Prostate gland (tissue), 2 donors: ENCODE results near the gene APOC1. TPM values are rescaled to one million over a fixed set of nuclear protein-coding genes. Genes with fewer than 3 reads are reported as not detected.
"Not testable (repeated sequence)": the region's sequence is repeated elsewhere in the genome, so short reads cannot be mapped to it uniquely, and the experiment has no call there.

Experiments used
- DNase-seq: peaks from one replicate; pipeline ENCODE4 v3.0.0-alpha.2; 2019; ENCODE audit warnings: low spot score
- H3K27ac ChIP-seq, 2 donors: fragments of 200-600 bp; sonication (generic); 2 replicates each; pipeline ENCODE4 v1.5.1; 2017 to 2019
- H3K27me3 ChIP-seq: fragments of 200-600 bp; sonication (generic); replicated peaks from 2 replicates; pipeline ENCODE4 v1.5.1; 2019; ENCODE audit not compliant: insufficient read depth
- H3K36me3 ChIP-seq, 2 donors: fragments of 200-600 bp; sonication (generic); 1 replicate in 1 of 2; 2 replicates in 1 of 2; pipeline versions ENCODE4 v1.5.1 to v1.8.1; 2017 to 2019
- H3K4me1 ChIP-seq: fragments of 200-600 bp; sonication (generic); replicated peaks from 2 replicates; pipeline ENCODE4 v1.5.1; 2019
- H3K4me3 ChIP-seq, 2 donors: fragments of 200-600 bp; sonication (generic); 2 replicates each; pipeline ENCODE4 v1.5.1; 2017 to 2019
- H3K9me3 ChIP-seq: fragments of 200-600 bp; sonication (generic); 2 replicates; pipeline ENCODE4 v1.5.1; 2017
- POLR2A ChIP-seq: fragments of 450-650 bp; IDR thresholded peaks from one replicate; pipeline ENCODE4 v1.6.1; 2016; ENCODE audit warnings: antibody characterized with exemption, mild to moderate bottlenecking
- POLR2AphosphoS5 ChIP-seq: sonication (generic); formaldehyde crosslinking; IDR thresholded peaks from one replicate; pipeline ENCODE4 v1.6.1; 2017; ENCODE audit warnings: antibody characterized with exemption
- WGBS: methylation state at CpG from one replicate; pipeline ENCODE4 v1.1.5; 2018; 5-methylcytosine and 5-hydroxymethylcytosine counted together
- intact Hi-C: fragments of 100-400 bp; cut with DNase I; formaldehyde crosslinking; loops from one replicate; pipeline ENCODE4 v1.14.2; 2022
- total RNA-seq, 2 donors: library from RNA; depleted of rRNA; stranded (reverse); fragments of >200 nt; gene quantifications; one replicate each; pipeline ENCODE4 v1.1.0, GENCODE V29; 2016
- TF ChIP-seq, protein P1 (sequence below), 4 experiments: fragments of 200-600 bp in 2 of 4; fragments of 450-650 bp in 2 of 4; sonication (generic) in 2 of 4; IDR thresholded peaks; 1 replicate in 3 of 4; 2 replicates in 1 of 4; pipeline ENCODE4 v1.5.1; 2016 to 2019; ENCODE audit warnings: antibody characterized with exemption in 4 of 4, mild to moderate bottlenecking in 2 of 4, moderate library complexity in 2 of 4

APOC1 gene
- total RNA-seq, 2 donors from 2014 or later, result 7.3 to 80.1 TPM

- no peak for DNase-seq
- Histone ChIP-seq H3K4me3 (no peak overlapping the region), H3K9me3 (no peaks in the 10 kb centered on the region), H3K4me1 (no peaks in the 10 kb centered on the region), H3K36me3 (no peaks in the 10 kb centered on the region), H3K27me3 (peaks cover 5% of the 10 kb centered on the region), H3K27ac (no peak overlapping the region)
- TF ChIP-seq POLR2A (no peak), POLR2AphosphoS5 (no peak)
- TF ChIP-seq, protein P1, sequence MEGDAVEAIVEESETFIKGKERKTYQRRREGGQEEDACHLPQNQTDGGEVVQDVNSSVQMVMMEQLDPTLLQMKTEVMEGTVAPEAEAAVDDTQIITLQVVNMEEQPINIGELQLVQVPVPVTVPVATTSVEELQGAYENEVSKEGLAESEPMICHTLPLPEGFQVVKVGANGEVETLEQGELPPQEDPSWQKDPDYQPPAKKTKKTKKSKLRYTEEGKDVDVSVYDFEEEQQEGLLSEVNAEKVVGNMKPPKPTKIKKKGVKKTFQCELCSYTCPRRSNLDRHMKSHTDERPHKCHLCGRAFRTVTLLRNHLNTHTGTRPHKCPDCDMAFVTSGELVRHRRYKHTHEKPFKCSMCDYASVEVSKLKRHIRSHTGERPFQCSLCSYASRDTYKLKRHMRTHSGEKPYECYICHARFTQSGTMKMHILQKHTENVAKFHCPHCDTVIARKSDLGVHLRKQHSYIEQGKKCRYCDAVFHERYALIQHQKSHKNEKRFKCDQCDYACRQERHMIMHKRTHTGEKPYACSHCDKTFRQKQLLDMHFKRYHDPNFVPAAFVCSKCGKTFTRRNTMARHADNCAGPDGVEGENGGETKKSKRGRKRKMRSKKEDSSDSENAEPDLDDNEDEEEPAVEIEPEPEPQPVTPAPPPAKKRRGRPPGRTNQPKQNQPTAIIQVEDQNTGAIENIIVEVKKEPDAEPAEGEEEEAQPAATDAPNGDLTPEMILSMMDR (IDR thresholded peaks at IDR 0.05), result no peak
- intact Hi-C loops, result loop anchor here (10.0 kb wide), 1 partner anchor 145 kb away; no protein-coding TSS in a partner anchor
- WGBS, result 94% methylated on average over 5 of the region's 5 CpGs
Observed at GRCh38 chr19:44909775-44910174, 4.6 kb upstream of the APOC1 start.

DNA sequence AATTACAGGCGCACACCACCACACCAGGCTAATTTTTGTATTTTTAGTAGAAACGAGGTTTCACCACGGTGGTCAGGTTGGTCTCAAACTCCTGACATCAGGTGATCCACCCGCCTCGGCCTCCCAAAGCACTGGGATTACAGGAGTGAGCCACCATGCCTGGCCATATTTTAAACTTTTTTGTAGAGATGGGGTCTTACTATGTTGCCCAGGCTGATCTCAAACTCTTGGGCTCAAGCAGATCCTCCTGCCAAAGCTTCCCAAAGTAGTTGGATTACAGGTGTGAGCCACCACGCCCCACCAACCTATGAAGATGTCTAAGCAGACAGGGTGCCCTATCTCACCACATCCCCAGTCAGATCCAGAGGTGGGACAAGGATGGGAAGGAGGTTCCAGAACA is 2.5 kb upstream of the APOC1 start:
- H3K4me3 ChIP-seq, DNase-seq, H3K27ac ChIP-seq, H3K4me1 ChIP-seq, intact Hi-C loops, H3K36me3 ChIP-seq, H3K27me3 ChIP-seq, H3K9me3 ChIP-seq: not testable (repeated sequence)
- WGBS, result 90% methylated on average over 6 of the region's 6 CpGs

DNA sequence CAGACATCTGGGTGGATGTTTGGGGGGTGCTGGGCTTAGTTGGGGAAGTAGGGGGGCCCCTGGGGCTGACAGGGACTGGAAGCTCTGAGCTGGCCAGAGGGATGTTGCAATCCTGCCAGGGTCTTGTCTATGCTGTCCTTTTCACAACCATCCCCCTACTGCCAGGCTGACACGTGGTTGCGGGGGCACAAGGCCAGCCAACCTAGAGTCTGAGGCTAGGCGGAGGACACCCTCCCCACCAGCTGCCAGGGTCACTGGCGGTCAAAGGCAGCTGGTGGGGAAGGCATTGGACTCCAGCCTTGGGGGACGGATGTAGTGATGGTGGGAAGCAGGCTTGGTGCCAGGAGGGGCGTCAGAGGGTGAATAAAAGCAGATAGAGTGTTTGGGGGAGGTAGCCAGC is 1.6 kb upstream of the APOC1 start:
- H3K4me3 ChIP-seq, result no peak overlapping the region
- no peak overlapping the region for H3K27ac ChIP-seq
- no peaks in the 10 kb centered on the region for H3K27me3 ChIP-seq
- TF ChIP-seq POLR2AphosphoS5 (no peak), POLR2A (no peak)
- TF ChIP-seq, protein P1 (IDR thresholded peaks at IDR 0.05), result no peak
- no peaks in the 10 kb centered on the region for H3K36me3 ChIP-seq
- WGBS, result 39% methylated on average over 6 of the region's 6 CpGs
- no peaks in the 10 kb centered on the region for H3K4me1 ChIP-seq
- no peaks in the 10 kb centered on the region for H3K9me3 ChIP-seq
- no peak for DNase-seq
- intact Hi-C loops, result no loop called here

- H3K36me3 ChIP-seq, DNase-seq, H3K4me1 ChIP-seq, H3K27me3 ChIP-seq, intact Hi-C loops, H3K27ac ChIP-seq, H3K9me3 ChIP-seq, H3K4me3 ChIP-seq: not testable (repeated sequence)
- 74% methylated on average over 23 of the region's 23 CpGs for WGBS
Observed at GRCh38 chr19:44913512-44914432, 636 bp upstream of the APOC1 start.

DNA sequence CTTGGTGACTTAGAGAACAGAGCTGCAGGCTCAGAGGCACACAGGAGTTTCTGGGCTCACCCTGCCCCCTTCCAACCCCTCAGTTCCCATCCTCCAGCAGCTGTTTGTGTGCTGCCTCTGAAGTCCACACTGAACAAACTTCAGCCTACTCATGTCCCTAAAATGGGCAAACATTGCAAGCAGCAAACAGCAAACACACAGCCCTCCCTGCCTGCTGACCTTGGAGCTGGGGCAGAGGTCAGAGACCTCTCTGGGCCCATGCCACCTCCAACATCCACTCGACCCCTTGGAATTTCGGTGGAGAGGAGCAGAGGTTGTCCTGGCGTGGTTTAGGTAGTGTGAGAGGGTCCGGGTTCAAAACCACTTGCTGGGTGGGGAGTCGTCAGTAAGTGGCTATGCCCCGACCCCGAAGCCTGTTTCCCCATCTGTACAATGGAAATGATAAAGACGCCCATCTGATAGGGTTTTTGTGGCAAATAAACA is 9.9 kb downstream of the APOC1 start:
- no peak for TF ChIP-seq POLR2A
- TF ChIP-seq, protein P1 (IDR thresholded peaks at IDR 0.05), result no peak
- no peak for TF ChIP-seq POLR2AphosphoS5
- no peaks in the 10 kb centered on the region for H3K9me3 ChIP-seq
- WGBS, result 76% methylated on average over 8 of the region's 8 CpGs
- H3K36me3 ChIP-seq, result no peaks in the 10 kb centered on the region
- no peak for DNase-seq
- H3K27me3 ChIP-seq, result no peaks in the 10 kb centered on the region
- H3K4me1 ChIP-seq, result no peaks in the 10 kb centered on the region
- intact Hi-C loops, result no loop called here
- no peak overlapping the region for H3K27ac ChIP-seq
- H3K4me3 ChIP-seq, result no peak overlapping the region
